ENCODE results near the gene SCAF8. TPM values are rescaled to one million over a fixed set of nuclear protein-coding genes. Genes with fewer than 3 reads are reported as not detected.

Gene SCAF8
- total and polyA plus RNA-seq, 2 of the 4 experiments (the other 2 are of a cell fraction), result 16.1 to 23.5 TPM

- H2AFZ ChIP-seq (replicated peaks; ENCODE audit: low read length, poor library complexity), result no peak overlapping the region
- no peak overlapping the region for H3K9ac ChIP-seq (ENCODE audit: low read depth, low read length)
- H2AK9ac ChIP-seq (replicated peaks; ENCODE audit: low read depth, low read length, poor library complexity), result no peak overlapping the region
- H3K4ac ChIP-seq (ENCODE audit: low read depth, low read length), result no peak overlapping the region
- TF ChIP-seq CHD1 (IDR thresholded peaks at IDR 0.05; ENCODE audit: low read depth, low read length) (no peak), RFX5 (IDR thresholded peaks at IDR 0.05; ENCODE audit: low read depth, low read length) (no peak), POLR2A (IDR thresholded peaks at IDR 0.05; ENCODE audit: low read depth, low read length) (no peak), MXI1 (IDR thresholded peaks at IDR 0.05; ENCODE audit: borderline replicate concordance, low read depth, low read length) (no peak), SMC3 (IDR thresholded peaks at IDR 0.05; ENCODE audit: low read depth, low read length) (no peak), BHLHE40 (IDR thresholded peaks at IDR 0.05; ENCODE audit: low read depth, low read length) (no peak), MAFK (IDR thresholded peaks at IDR 0.05; ENCODE audit: low read depth, low read length) (no peak), RAD21 (IDR thresholded peaks at IDR 0.05; ENCODE audit: low read length) (no peak), CEBPB (IDR thresholded peaks at IDR 0.05; ENCODE audit: low read depth, low read length) (no peak)
- TF ChIP-seq, protein P1, sequence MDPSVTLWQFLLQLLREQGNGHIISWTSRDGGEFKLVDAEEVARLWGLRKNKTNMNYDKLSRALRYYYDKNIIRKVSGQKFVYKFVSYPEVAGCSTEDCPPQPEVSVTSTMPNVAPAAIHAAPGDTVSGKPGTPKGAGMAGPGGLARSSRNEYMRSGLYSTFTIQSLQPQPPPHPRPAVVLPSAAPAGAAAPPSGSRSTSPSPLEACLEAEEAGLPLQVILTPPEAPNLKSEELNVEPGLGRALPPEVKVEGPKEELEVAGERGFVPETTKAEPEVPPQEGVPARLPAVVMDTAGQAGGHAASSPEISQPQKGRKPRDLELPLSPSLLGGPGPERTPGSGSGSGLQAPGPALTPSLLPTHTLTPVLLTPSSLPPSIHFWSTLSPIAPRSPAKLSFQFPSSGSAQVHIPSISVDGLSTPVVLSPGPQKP (IDR thresholded peaks at IDR 0.05; ENCODE audit: borderline replicate concordance, low read depth, low read length), result no peak
- TF ChIP-seq, protein P2, sequence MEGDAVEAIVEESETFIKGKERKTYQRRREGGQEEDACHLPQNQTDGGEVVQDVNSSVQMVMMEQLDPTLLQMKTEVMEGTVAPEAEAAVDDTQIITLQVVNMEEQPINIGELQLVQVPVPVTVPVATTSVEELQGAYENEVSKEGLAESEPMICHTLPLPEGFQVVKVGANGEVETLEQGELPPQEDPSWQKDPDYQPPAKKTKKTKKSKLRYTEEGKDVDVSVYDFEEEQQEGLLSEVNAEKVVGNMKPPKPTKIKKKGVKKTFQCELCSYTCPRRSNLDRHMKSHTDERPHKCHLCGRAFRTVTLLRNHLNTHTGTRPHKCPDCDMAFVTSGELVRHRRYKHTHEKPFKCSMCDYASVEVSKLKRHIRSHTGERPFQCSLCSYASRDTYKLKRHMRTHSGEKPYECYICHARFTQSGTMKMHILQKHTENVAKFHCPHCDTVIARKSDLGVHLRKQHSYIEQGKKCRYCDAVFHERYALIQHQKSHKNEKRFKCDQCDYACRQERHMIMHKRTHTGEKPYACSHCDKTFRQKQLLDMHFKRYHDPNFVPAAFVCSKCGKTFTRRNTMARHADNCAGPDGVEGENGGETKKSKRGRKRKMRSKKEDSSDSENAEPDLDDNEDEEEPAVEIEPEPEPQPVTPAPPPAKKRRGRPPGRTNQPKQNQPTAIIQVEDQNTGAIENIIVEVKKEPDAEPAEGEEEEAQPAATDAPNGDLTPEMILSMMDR (conservative IDR thresholded peaks at IDR 0.05; ENCODE audit: low read depth, low read length), result no peak
- H2BK20ac ChIP-seq (ENCODE audit: low read depth, low read length), result no peak overlapping the region
- no peak overlapping the region for H3K4me3 ChIP-seq (ENCODE audit: insufficient read depth, low read depth, low read length)
- no peak overlapping the region for H4K8ac ChIP-seq (ENCODE audit: low read depth in 2 of 2, low read length in 2 of 2)
- no peaks in the 10 kb centered on the region for H3K27me3 ChIP-seq (ENCODE audit: control insufficient read depth, insufficient read depth, low read length)
- intact Hi-C loops (cut with micrococcal nuclease), result no loop called here
- no peak overlapping the region for H3K14ac ChIP-seq (replicated peaks; ENCODE audit: low read depth, low read length)
- peaks cover 21% of the 10 kb centered on the region for H3K36me3 ChIP-seq (ENCODE audit: control insufficient read depth, insufficient read depth, low read length)
- H4K5ac ChIP-seq (ENCODE audit: low read depth, low read length), result no peak overlapping the region
- no peak overlapping the region for H2BK5ac ChIP-seq (ENCODE audit: low read depth, low read length, poor library complexity, severe bottlenecking)
- H3K56ac ChIP-seq (ENCODE audit: extremely low read depth, insufficient read depth, low read length), result no peak overlapping the region
- H3K4me2 ChIP-seq (ENCODE audit: low read depth, low read length), result no peak overlapping the region
- no peaks in the 10 kb centered on the region for H3K9me3 ChIP-seq (ENCODE audit: control insufficient read depth, insufficient read depth, low read length)
- peaks cover 31 to 49% of the 10 kb centered on the region in 2 experiments for H3K79me1 ChIP-seq (ENCODE audit: low read depth in 1 of 2, low read length in 2 of 2)
- H2AK5ac ChIP-seq (ENCODE audit: low read depth, low read length), result no peak overlapping the region
- peaks cover 6% of the 10 kb centered on the region for H4K20me1 ChIP-seq (ENCODE audit: insufficient read depth, low read length)
- no peak overlapping the region for H3K23ac ChIP-seq (ENCODE audit: low read depth, low read length)
- H2BK120ac ChIP-seq (ENCODE audit: low read depth, low read length), result no peak overlapping the region
- H3K18ac ChIP-seq (ENCODE audit: low read depth, low read length), result no peak overlapping the region
- in situ Hi-C loops (cut with MboI; ENCODE audit: low sequenced_read_pairs), result no loop called here
- no peak for DNase-seq
- ChIA-PET POLR2A (ENCODE audit: unreplicated experiment) (no interaction called here), CTCF (interaction anchor here (0.7 kb wide), 1 partner anchor 35 kb away, joined by 4 read pairs; no protein-coding TSS in a partner anchor)
- ATAC-seq (ENCODE audit: low read depth), result no peak
- H4K91ac ChIP-seq (ENCODE audit: insufficient read depth, low read depth, low read length), result no peak overlapping the region
- H3K4me1 ChIP-seq (ENCODE audit: control insufficient read depth, insufficient read depth, low read length), result peaks cover 2% of the 10 kb centered on the region; the same call in 1 of the 2 replicates
- no peak overlapping the region for H3K27ac ChIP-seq (ENCODE audit: insufficient read depth, low read length)
- peaks cover 3% of the 10 kb centered on the region; the same call in 1 of the 2 replicates for H3K9me1 ChIP-seq (ENCODE audit: insufficient read depth, low read length)
- H2BK15ac ChIP-seq (ENCODE audit: low read depth, low read length), result no peak overlapping the region
- BruUV-seq (replicated peaks), result no TSS peak
- WGBS, 2 experiments (ENCODE audit: extremely low coverage in 2 of 2, insufficient read length in 1 of 2), result 100% methylated on average over 1 of the region's 3 CpGs; no CpG with 5 or more reads in 1 of the 2 experiments
- dilution Hi-C loops (cut with HindIII; ENCODE audit: low sequenced_read_pairs, unreplicated experiment), result no loop called here
These were observed 63.3 kb downstream of the SCAF8 start for GRCh38 chr6:154796484-154796883.
